ENCODE data around the gene NDUFAF2.

GRCh38 chr5:61115968-61116367 is 171.0 kb downstream of the NDUFAF2 start:
- no peak for TF ChIP-seq CTCF (IDR thresholded peaks at IDR 0.05)
- TF ChIP-seq ZFX (IDR thresholded peaks at IDR 0.05; ENCODE audit: borderline replicate concordance) = no peak

All from 22Rv1 (cell line).